Pons (tissue), 1 donor: ENCODE results near the gene GALR1.
"Not testable (repeated sequence)": the region's sequence is repeated elsewhere in the genome, so short reads cannot be mapped to it uniquely, and the experiment has no call there.

ENCODE experiments used
- DNase-seq: peaks from one replicate; pipeline ENCODE4 v3.0.0-alpha.2; 2016; ENCODE audit warnings: low spot score

Gene GALR1

DNA sequence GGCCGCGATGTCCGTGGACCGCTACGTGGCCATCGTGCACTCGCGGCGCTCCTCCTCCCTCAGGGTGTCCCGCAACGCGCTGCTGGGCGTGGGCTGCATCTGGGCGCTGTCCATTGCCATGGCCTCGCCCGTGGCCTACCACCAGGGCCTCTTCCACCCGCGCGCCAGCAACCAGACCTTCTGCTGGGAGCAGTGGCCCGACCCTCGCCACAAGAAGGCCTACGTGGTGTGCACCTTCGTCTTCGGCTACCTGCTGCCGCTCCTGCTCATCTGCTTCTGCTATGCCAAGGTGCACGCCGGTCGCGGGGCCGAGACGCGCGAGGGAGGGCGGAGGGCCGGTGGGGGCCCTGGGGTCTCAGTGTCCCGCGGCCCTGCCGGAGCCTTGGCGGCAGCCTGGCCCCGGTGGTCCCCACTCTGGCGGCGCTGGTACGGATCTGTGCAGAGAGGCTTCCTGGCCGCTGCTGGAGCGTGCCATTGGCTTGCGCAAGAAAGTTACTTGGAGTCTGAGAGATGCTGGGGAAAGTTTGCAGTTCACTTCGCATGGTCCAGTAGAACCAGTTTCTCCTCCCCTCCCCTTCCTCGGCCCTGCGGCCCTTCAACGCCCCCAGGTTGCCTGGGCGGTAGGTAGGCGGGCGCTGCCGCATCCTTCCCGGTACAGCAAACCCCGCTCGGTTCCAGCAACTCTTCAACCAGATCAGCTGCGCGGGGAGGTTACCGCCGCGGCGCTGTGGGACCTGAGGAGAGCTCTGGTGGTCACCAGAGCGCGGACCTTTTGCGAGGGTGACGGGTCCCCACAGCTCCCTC is 1.5 kb downstream of the GALR1 start:
- no peak for DNase-seq

- DNase-seq, result no peak
These were observed 2.0 kb downstream of the GALR1 start for GRCh38 chr18:77251730-77252050.

DNA sequence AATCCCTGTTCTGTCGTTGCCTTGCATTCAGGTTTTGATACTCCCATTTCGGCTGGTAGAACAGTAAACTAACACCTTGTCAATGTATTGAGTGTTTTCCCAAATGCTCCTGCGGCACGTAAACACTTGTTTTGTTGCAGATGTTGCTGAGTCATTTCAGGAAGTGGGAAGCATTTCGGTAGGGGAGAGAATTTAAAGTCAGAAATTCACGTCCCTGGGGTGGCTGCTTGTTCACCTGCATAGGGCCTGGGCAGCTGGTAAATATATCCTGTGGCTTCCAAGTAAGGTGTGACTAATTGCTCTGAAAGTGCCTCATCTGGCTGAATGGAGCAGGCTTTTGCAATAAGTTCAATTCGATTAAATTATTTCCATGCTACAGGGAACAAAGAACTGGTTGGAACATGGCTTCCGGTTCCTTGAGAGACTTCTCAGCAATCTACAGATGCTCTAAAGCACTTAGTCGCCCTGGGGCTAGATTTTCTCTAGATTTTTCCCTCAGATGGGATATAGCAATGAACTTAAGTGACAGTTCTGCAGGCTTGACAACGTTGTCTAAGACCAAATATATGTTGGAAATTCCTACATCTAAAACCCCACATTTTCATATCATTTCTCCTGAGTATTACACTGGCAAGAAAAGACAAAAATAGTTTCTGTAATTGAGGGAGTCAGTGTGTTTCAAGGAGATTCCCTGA is 5.2 kb downstream of the GALR1 start:
- DNase-seq, result no peak

GRCh38 chr18:77255426-77256105 is 5.9 kb downstream of the GALR1 start:
- no peak for DNase-seq

- no peak for DNase-seq
These were observed 13.2 kb downstream of the GALR1 start for GRCh38 chr18:77262643-77263465.

- DNase-seq, result no peak
These were observed 13.8 kb downstream of the GALR1 start for GRCh38 chr18:77263466-77263763.

- DNase-seq, result no peak
These were observed 18.3 kb downstream of the GALR1 start for GRCh38 chr18:77267969-77268368.

DNA sequence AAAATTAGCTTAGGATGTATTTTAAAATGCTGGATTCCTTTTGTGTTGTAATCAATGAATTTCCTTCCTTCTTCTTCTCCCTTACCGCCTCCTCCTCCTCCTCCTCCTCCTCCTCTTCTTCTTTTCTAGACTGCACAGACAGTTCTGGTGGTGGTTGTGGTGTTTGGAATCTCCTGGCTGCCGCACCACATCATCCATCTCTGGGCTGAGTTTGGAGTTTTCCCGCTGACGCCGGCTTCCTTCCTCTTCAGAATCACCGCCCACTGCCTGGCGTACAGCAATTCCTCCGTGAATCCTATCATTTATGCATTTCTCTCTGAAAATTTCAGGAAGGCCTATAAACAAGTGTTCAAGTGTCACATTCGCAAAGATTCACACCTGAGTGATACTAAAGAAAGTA is 18.8 kb downstream of the GALR1 start:
- DNase-seq, result no peak

GRCh38 chr18:77271576-77272481 is 22.2 kb downstream of the GALR1 start:
- DNase-seq, result no peak

DNA sequence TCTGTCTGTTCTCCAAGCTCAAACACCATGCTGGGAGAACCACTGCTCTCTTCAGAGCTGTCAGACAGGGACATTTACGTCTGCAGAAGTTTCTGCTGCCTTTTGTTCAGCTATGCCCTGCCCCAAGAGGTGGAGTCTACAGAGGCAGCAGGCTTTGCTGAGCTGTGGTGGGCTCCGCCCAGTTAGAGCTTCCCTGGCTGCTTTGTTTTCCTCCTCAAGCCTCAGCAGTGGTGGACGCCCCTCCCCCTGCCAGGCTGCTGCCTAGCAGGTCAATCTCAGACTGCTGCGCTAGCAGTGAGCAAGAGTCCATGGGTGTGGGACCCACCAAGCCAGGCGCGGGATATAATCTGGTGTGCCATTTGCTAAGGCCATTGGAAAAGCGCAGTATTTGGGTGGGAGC is 41.2 kb downstream of the GALR1 start:
- not testable (repeated sequence) for DNase-seq

DNA sequence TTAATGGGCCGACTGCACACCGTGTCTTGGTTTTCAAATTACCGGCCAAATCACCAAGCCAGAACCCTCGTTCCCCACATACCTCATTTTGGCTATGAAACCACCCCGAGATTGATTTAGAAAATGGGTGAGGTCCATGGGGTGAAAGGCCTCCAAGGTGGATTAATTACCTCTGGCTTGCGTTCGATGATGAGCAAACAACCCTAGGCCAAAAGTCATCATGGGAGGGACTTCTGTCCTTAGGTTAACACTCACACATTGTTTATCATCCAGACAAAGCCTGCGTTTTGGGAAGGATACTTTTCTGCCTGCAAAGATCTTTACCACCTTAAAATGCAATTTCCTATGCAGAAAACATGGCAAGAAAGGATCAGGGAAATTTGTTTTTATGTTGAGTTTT is 48.5 kb downstream of the GALR1 start:
- DNase-seq, result no peak

GRCh38 chr18:77299706-77300105 is 50.1 kb downstream of the GALR1 start:
- no peak for DNase-seq

GRCh38 chr18:77300579-77300978 is 50.9 kb downstream of the GALR1 start:
- DNase-seq, result no peak

DNA sequence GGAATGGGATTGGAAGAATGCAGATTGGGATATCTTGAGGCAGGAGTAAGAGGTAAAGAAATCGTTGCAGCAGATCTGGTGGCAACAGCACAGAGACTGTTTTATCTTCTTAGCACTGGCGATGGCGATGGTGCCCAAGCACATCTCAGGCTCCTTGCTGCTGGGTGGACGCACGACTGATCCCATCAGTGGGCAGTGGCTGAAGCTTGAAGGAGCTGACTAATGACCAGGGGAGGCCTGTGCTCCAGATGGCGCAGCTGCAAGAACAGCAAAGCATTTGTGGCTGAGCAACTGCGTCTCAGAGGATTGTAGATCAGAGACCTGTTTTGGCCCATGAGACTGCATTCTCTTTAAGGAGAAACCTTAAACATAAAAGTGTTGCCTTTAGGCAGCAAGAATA is 54.6 kb downstream of the GALR1 start:
- DNase-seq, result no peak

GRCh38 chr18:77305676-77306075 is 56.0 kb downstream of the GALR1 start:
- no peak for DNase-seq

- DNase-seq, result no peak
These were observed 58.6 kb downstream of the GALR1 start for GRCh38 chr18:77308216-77308615.

- no peak for DNase-seq
These were observed 64.9 kb downstream of the GALR1 start for GRCh38 chr18:77314511-77314910.

GRCh38 chr18:77314952-77315351 is 65.3 kb downstream of the GALR1 start:
- no peak for DNase-seq

- DNase-seq, result peak; percentile 22
These were observed 66.4 kb downstream of the GALR1 start for GRCh38 chr18:77316008-77316407.

DNA sequence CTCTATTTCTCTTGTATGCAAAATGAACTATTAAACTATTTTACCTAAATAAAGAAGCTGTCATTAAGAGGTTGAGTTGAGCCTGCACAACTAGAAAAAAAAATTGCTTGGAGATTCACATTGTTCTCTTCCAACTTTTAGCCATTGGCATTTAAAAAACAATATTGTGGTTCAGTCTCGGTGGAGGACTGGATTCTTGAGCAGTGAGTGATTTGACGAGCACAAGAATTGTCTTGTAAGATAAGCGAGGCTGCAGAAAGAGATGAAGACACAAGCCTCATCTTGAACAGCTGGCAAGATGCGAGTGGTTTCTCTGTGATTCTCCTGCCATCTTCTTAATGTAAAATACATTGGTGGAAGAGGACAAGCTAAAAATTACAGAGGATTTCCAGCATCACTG is 67.0 kb downstream of the GALR1 start:
- no peak for DNase-seq

DNA sequence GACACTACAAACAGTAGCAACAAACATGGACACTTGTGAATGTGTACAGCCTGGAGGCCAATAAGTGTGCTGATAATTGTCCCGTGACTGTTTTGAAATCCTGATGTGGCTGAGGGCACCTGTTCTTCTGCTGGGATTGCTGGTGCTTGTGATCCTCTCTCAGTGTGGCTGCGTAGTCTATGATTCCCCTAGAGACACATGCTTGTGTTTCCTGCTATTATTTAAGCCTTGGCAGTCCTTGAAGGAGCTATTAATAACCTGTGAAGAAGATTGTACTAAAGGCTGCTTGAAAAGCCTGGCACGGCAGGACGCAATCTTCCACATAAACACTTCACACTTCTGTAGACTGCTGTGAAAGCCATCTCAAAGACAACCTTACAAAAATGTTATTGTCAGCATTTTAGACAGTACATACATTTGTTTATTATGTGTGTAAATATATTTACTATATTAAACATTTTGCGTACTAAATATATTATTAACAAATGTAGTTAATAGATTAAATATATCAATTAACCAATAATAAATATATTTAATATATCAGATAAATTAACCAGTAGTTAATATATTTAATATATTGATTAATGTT is 71.4 kb downstream of the GALR1 start:
- DNase-seq, result peak; percentile 45
